ENCODE results near the gene ARVCF.
"Not testable (repeated sequence)": the region's sequence is repeated elsewhere in the genome, so short reads cannot be mapped to it uniquely, and the experiment has no call there.

DNA sequence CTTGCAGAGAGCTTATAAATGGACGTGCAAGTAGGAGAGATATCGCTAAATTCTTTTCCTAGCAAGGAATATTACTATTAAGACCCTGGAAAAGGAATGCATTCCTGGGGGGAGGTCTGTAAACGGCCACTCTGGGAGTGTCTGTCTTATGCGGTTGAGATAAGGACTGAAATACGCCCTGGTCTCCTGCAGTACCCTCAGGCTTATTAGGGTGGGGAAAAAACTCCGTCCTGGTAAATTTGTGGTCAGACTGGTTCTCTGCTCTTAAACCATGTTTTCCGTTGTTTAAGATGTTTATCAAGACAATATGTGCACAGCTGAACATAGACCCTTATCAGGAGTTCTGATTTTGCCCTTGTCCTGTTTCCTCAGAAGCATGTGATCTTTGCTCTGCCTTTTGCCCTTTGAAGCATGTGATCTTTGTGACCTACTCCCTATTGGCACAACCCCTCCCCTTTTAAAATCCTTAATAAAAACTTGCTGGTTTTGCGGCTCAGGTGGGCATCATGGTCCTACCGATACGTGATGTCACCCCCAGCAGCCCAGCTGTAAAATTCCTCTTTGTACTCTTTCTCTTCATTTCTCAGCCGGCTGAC lies 81.4 kb downstream of the ARVCF start:
- not testable (repeated sequence) for TF ChIP-seq EZH2 (IDR thresholded peaks at IDR 0.05; ENCODE audit: borderline replicate concordance, insufficient read depth, low read depth, low read length, poor library complexity, severe bottlenecking); CTCF (IDR thresholded peaks at IDR 0.05)

All from B cell (primary cell).